ENCODE results near the gene SUPT3H. TPM values are rescaled to one million over a fixed set of nuclear protein-coding genes. Genes with fewer than 3 reads are reported as not detected.
"Not testable (repeated sequence)": the region's sequence is repeated elsewhere in the genome, so short reads cannot be mapped to it uniquely, and the experiment has no call there.

SUPT3H gene
- total and polyA plus RNA-seq, 12 donors: 2.1 to 6.2 (median 3.5) TPM

DNA sequence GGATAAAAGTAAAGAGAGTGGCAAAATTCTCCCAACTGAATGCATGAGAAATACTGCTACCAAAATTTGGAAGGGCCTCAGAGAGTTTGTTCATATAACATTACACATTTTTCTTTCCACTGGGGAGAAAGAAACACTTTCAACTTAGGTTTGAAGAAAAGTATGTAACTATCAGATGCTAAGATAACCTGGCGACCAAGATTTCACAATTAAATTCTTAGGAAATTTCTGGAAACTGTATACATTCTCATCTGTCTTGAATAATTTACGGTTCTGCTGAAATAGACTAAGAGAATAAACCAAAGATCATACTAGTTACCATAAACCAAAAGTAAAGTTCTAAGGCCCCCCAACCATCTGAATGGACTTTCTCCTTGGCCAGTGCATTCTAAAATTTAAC lies 462.6 kb downstream of the SUPT3H start:
- intact Hi-C loops (cut with DNase I): no loop called here
- ATAC-seq (no peak), DNase-seq (no peak)
- H3K27ac ChIP-seq: no peak overlapping the region
- H3K4me1 ChIP-seq: no peaks in the 10 kb centered on the region
- TF ChIP-seq, protein P1, sequence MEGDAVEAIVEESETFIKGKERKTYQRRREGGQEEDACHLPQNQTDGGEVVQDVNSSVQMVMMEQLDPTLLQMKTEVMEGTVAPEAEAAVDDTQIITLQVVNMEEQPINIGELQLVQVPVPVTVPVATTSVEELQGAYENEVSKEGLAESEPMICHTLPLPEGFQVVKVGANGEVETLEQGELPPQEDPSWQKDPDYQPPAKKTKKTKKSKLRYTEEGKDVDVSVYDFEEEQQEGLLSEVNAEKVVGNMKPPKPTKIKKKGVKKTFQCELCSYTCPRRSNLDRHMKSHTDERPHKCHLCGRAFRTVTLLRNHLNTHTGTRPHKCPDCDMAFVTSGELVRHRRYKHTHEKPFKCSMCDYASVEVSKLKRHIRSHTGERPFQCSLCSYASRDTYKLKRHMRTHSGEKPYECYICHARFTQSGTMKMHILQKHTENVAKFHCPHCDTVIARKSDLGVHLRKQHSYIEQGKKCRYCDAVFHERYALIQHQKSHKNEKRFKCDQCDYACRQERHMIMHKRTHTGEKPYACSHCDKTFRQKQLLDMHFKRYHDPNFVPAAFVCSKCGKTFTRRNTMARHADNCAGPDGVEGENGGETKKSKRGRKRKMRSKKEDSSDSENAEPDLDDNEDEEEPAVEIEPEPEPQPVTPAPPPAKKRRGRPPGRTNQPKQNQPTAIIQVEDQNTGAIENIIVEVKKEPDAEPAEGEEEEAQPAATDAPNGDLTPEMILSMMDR (IDR thresholded peaks at IDR 0.05): no peak
- H3K27me3 ChIP-seq: no peaks in the 10 kb centered on the region
- no peaks in the 10 kb centered on the region for H3K9me3 ChIP-seq
- 95 to 100% methylated on average over 2 of the region's 2 CpGs for WGBS, 2 donors
- H3K36me3 ChIP-seq: no peaks in the 10 kb centered on the region
- no peak overlapping the region for H3K4me3 ChIP-seq

DNA sequence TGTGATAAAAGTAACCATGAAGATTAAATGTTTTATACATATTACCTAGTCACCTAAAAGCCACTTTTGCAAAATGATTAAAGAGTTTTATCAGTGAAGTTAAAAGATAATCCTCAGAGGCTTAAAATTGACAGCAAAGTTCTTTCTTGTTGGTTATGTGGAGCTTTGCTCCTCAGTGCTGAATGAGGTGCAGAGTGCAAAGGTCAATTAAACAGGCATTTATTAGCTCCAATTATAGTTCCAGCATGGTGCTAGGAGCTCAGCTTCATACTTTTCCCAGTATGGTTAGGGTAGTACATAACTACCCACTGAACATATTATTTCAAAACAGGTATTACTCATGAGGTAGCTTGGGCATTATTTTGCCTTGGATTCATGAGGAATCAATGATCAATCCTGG lies 463.6 kb downstream of the SUPT3H start:
- H3K36me3 ChIP-seq: no peaks in the 10 kb centered on the region
- no peaks in the 10 kb centered on the region for H3K27me3 ChIP-seq
- H3K4me3 ChIP-seq: no peak overlapping the region
- no peak overlapping the region for H3K27ac ChIP-seq
- no peaks in the 10 kb centered on the region for H3K4me1 ChIP-seq
- intact Hi-C loops (cut with DNase I): no loop called here
- DNase-seq: no peak
- no peaks in the 10 kb centered on the region for H3K9me3 ChIP-seq
- TF ChIP-seq, protein P1 (IDR thresholded peaks at IDR 0.05): no peak
- ATAC-seq: no peak

DNA sequence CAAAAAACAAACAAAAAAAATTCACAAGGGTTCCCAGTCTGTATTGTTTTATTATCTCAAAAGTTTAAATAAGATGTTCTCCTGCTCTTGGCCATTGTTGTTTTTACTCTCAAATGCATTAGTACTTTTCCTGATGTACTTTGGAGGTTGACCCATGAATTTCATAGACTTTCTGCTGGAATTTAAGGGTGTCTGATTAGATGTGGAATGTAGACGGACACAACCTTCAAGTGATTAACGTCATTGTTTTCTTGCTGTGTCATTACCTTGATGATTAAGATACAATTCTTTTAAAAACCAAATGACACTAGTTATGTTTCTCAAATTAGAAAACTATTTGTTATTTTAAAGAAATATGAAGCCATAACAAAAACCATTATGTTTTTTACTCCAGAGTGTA lies 471.0 kb downstream of the SUPT3H start:
- Histone ChIP-seq H3K9me3 (peaks cover 0 to 17% (median 0%) of the 10 kb centered on the region in 11 donors), H3K27me3 (no peaks in the 10 kb centered on the region), H3K4me1 (no peaks in the 10 kb centered on the region), H3K27ac (no peak overlapping the region), H3K36me3 (no peaks in the 10 kb centered on the region), H3K4me3 (no peak overlapping the region)
- WGBS, 2 donors: 66 to 81% methylated on average over 2 of the region's 2 CpGs
- DNase-seq (no peak), ATAC-seq (no peak)
- TF ChIP-seq, protein P1 (IDR thresholded peaks at IDR 0.05): no peak
- intact Hi-C loops (cut with DNase I): no loop called here

DNA sequence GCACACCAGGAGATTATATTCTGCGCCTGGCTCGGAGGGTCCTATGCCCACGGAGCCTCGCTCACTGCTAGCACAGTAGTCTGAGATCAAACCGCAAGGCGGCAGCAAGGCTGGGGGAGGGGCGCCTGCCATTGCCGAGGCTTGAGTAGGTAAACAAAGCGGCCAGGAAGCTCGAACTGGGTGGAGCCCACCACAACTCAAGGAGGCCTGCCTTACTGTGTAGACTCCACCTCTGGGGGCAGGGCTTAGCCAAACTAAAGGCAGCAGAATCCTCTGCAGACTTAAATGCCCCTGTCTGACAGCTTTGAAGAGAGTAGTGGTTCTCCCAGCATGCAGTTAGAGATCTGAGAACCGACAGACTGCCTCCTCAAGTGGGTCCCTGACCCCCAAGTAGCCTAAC lies 477.4 kb downstream of the SUPT3H start:
- H3K9me3 ChIP-seq: peaks cover 0 to 23% (median 0%) of the 10 kb centered on the region in 11 donors
- H3K36me3 ChIP-seq; DNase-seq; ATAC-seq; H3K4me3 ChIP-seq; intact Hi-C loops (cut with DNase I); H3K4me1 ChIP-seq; H3K27me3 ChIP-seq; H3K27ac ChIP-seq: not testable (repeated sequence)
- 91 to 94% methylated on average over 11 of the region's 11 CpGs for WGBS, 2 donors

DNA sequence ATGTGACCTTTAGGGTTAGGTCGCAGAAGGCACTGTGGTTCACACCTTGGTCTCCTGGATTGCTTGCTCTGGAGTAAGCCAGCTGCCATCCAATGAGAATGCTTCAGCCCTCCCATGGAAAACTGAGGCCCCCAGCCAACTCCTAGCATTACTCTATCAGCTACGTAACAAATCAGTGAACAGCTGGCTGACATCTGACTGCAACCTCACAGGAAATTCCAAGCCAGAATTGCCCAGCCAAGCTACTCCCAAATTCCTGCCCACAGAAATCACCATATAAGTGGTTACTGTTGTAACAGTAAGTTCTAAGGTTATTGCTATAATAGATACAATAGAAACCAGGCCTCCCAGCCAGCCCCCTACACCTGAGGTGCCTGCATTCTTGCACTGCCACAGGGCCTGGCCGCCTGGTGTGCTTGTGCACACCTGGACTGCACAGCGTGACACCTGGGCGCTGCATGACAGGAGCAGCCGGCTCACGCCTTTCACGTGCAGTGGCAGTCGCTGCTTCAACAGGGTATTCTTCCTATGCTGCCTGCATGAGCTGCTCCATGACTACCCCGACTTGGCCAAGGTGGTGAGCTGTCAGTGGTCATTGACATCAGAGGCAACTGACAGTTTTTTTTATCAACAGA lies 479.3 kb downstream of the SUPT3H start:
- peaks cover 0 to 26% (median 0%) of the 10 kb centered on the region in 11 donors for H3K9me3 ChIP-seq
- H3K36me3 ChIP-seq: no peaks in the 10 kb centered on the region
- ATAC-seq (no peak), DNase-seq (no peak)
- no peak overlapping the region for H3K27ac ChIP-seq
- intact Hi-C loops (cut with DNase I): no loop called here
- TF ChIP-seq, protein P1 (IDR thresholded peaks at IDR 0.05): no peak
- no peaks in the 10 kb centered on the region for H3K27me3 ChIP-seq
- H3K4me1 ChIP-seq: no peaks in the 10 kb centered on the region
- no peak overlapping the region for H3K4me3 ChIP-seq
- WGBS, 2 donors: 88 to 90% methylated on average over 10 of the region's 10 CpGs

Data from heart right ventricle (tissue), 16 donors.